ENCODE measurements around the gene GRID2. TPM values are rescaled to one million over a fixed set of nuclear protein-coding genes. Genes with fewer than 3 reads are reported as not detected.
"Not testable (repeated sequence)": the region's sequence is repeated elsewhere in the genome, so short reads cannot be mapped to it uniquely, and the experiment has no call there.

GRID2 gene
- polyA plus RNA-seq, 3 donors from 2014 or later: not detected

DNA sequence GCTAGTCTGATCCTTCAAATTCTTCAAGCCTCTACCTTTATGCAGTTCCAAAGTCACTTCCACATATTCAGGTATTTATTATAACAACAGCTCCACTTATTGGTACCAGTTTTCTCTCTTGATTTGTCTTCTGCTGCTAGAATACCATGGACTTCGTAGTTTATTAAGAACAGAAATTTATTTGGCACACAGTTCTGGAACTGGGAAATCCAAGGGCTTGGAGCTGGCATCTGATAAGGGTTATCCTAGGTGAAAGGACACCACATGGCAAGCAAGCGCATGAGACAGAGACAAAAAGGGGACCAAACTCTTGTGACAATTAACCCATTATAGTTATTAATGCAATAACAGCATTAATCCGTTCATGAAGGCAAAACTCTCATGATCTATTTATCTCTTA lies 924.3 kb downstream of the GRID2 start:
- Mint-ChIP-seq H3K4me1 (no peaks in the 10 kb centered on the region), H3K27ac (no peak overlapping the region), H3K9me3 (peaks cover 11 to 49% (median 16%) of the 10 kb centered on the region in 6 donors), H3K36me3 (no peaks in the 10 kb centered on the region), H3K27me3 (ENCODE audit: low read depth in 3 of 3) (peaks cover 0 to 3% (median 0%) of the 10 kb centered on the region in 3 donors), H3K4me3 (no peak overlapping the region)
- DNase-seq: no peak

DNA sequence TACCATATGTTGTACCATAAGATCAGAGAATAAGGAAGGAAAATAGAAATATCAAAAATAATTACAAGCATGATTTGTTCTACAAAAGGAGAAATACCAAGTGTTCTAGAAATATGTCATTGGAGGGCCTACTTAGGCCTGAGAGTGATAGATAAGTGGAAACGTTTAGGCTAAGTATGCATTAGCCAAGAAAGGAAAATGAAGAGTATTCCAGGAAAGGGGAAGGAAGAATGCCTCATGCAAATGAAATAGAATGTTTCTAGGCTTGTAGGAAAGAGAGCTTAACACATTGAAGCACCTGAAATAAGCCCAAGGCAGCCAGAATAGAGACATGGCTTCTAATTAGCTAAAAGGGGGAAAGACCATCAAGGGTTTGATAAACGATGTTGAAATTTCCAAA lies 929.1 kb downstream of the GRID2 start:
- no peak for DNase-seq
- H3K36me3 Mint-ChIP-seq: no peaks in the 10 kb centered on the region
- H3K27me3 Mint-ChIP-seq (ENCODE audit: low read depth in 3 of 3): peaks cover 0 to 2% (median 0%) of the 10 kb centered on the region in 3 donors
- H3K4me1 Mint-ChIP-seq: no peaks in the 10 kb centered on the region
- H3K27ac Mint-ChIP-seq: no peak overlapping the region
- H3K4me3 Mint-ChIP-seq: no peak overlapping the region
- H3K9me3 Mint-ChIP-seq: peaks cover 0 to 42% (median 15%) of the 10 kb centered on the region in 6 donors

GRCh38 chr4:93237521-93237920 lies 933.8 kb downstream of the GRID2 start:
- Mint-ChIP-seq H3K9me3 (peaks cover 2 to 40% (median 13%) of the 10 kb centered on the region in 6 donors), H3K27me3 (ENCODE audit: low read depth in 3 of 3) (peaks cover 0 to 3% (median 1%) of the 10 kb centered on the region in 3 donors), H3K4me1 (no peaks in the 10 kb centered on the region), H3K4me3 (no peak overlapping the region), H3K36me3 (no peaks in the 10 kb centered on the region), H3K27ac (no peak overlapping the region)
- DNase-seq: no peak

GRCh38 chr4:93243262-93243661 lies 939.5 kb downstream of the GRID2 start:
- Mint-ChIP-seq H3K27me3 (ENCODE audit: low read depth in 3 of 3) (peaks cover 0 to 1% (median 1%) of the 10 kb centered on the region in 3 donors), H3K4me3 (no peak overlapping the region), H3K27ac (no peak overlapping the region), H3K9me3 (peaks cover 5 to 17% (median 9%) of the 10 kb centered on the region in 6 donors), H3K4me1 (no peaks in the 10 kb centered on the region), H3K36me3 (no peaks in the 10 kb centered on the region)
- no peak for DNase-seq

DNA sequence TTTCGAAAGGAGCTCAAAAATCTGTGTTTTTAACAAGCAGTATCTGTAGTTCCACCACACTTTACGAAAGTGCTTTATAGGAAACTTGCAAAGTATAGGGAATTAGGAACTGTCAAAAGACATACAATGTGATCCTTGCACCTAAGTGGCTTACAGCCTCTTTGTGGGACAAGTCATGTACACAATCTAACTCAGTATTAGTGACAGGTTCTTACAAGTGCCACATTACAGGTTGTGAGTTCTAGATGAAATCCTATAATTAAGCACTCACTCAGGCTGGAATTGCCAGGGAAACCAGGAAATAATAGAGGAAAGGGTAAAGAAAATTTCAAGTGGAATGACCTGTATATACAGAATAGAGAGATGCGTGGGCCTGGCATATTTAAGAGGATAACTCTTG lies 957.4 kb downstream of the GRID2 start:
- H3K36me3 Mint-ChIP-seq: no peaks in the 10 kb centered on the region
- no peaks in the 10 kb centered on the region for H3K4me1 Mint-ChIP-seq
- no peak overlapping the region for H3K27ac Mint-ChIP-seq
- no peak overlapping the region for H3K4me3 Mint-ChIP-seq
- no peaks in the 10 kb centered on the region for H3K27me3 Mint-ChIP-seq (ENCODE audit: low read depth in 3 of 3)
- DNase-seq: no peak
- H3K9me3 Mint-ChIP-seq: peaks cover 0 to 17% (median 6%) of the 10 kb centered on the region in 6 donors

- Mint-ChIP-seq H3K9me3 (peaks cover 0 to 20% (median 6%) of the 10 kb centered on the region in 6 donors), H3K4me3 (no peak overlapping the region), H3K4me1 (no peaks in the 10 kb centered on the region), H3K27me3 (ENCODE audit: low read depth in 3 of 3) (no peaks in the 10 kb centered on the region), H3K36me3 (no peaks in the 10 kb centered on the region), H3K27ac (no peak overlapping the region)
- no peak for DNase-seq
These were observed 959.4 kb downstream of the GRID2 start for GRCh38 chr4:93263166-93263565.

DNA sequence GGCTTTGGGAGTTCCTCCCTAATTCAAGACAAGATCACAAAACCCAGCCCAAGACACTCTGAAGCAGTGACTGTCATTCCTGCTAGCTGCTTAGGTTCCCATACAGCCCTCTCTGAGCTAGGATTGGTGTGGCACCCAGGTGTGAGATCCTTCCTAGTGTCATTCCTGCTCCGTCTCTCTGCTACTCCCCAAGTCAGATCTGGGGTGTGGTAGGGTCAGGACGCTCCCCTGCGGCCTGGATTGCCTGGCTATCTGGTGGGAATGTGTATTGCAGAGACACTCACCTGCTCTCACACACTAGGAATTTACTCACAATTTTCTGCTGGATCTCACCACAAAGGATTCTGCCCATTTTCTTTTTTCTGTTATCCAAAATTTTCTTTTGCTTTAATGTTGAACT lies 964.0 kb downstream of the GRID2 start:
- Mint-ChIP-seq H3K9me3 (peaks cover 4 to 39% (median 16%) of the 10 kb centered on the region in 6 donors), H3K27me3 (ENCODE audit: low read depth in 3 of 3) (no peaks in the 10 kb centered on the region), H3K4me1 (no peaks in the 10 kb centered on the region), H3K4me3 (no peak overlapping the region), H3K36me3 (no peaks in the 10 kb centered on the region), H3K27ac (no peak overlapping the region)
- no peak for DNase-seq

- no peak for DNase-seq
- Mint-ChIP-seq H3K4me1 (no peaks in the 10 kb centered on the region), H3K36me3 (no peaks in the 10 kb centered on the region), H3K4me3 (no peak overlapping the region), H3K27ac (no peak overlapping the region), H3K27me3 (ENCODE audit: low read depth in 3 of 3) (peaks cover 0 to 4% (median 0%) of the 10 kb centered on the region in 3 donors), H3K9me3 (peaks cover 0 to 25% (median 13%) of the 10 kb centered on the region in 6 donors)
These were observed 981.6 kb downstream of the GRID2 start for GRCh38 chr4:93285346-93285745.

GRCh38 chr4:93289241-93289640 lies 985.5 kb downstream of the GRID2 start:
- peaks cover 5 to 33% (median 13%) of the 10 kb centered on the region in 6 donors for H3K9me3 Mint-ChIP-seq
- peaks cover 0 to 5% (median 0%) of the 10 kb centered on the region in 3 donors for H3K36me3 Mint-ChIP-seq
- peaks cover 0 to 2% (median 0%) of the 10 kb centered on the region in 3 donors for H3K27me3 Mint-ChIP-seq (ENCODE audit: low read depth in 3 of 3)
- no peak overlapping the region for H3K4me3 Mint-ChIP-seq
- no peak overlapping the region for H3K27ac Mint-ChIP-seq
- no peaks in the 10 kb centered on the region for H3K4me1 Mint-ChIP-seq
- no peak for DNase-seq

- Mint-ChIP-seq H3K9me3 (peaks cover 5 to 37% (median 14%) of the 10 kb centered on the region in 6 donors), H3K27me3 (ENCODE audit: low read depth in 3 of 3) (peaks cover 0 to 2% (median 0%) of the 10 kb centered on the region in 3 donors), H3K4me3 (no peak overlapping the region), H3K4me1 (no peaks in the 10 kb centered on the region), H3K36me3 (peaks cover 0 to 5% (median 0%) of the 10 kb centered on the region in 3 donors), H3K27ac (no peak overlapping the region)
- DNase-seq: no peak
These were observed 986.1 kb downstream of the GRID2 start for GRCh38 chr4:93289831-93290230.

GRCh38 chr4:93299118-93299517 lies 995.4 kb downstream of the GRID2 start:
- Mint-ChIP-seq H3K27me3 (ENCODE audit: low read depth in 3 of 3) (peaks cover 0 to 1% (median 0%) of the 10 kb centered on the region in 3 donors), H3K4me1 (no peaks in the 10 kb centered on the region), H3K9me3 (peaks cover 0 to 32% (median 13%) of the 10 kb centered on the region in 6 donors), H3K4me3 (no peak overlapping the region), H3K27ac (no peak overlapping the region), H3K36me3 (peaks cover 0 to under 1% (median 0%) of the 10 kb centered on the region in 3 donors)
- DNase-seq: no peak

- H3K4me3 Mint-ChIP-seq; H3K27ac Mint-ChIP-seq; H3K36me3 Mint-ChIP-seq; H3K27me3 Mint-ChIP-seq (ENCODE audit: low read depth in 3 of 3); DNase-seq; H3K4me1 Mint-ChIP-seq: not testable (repeated sequence)
- H3K9me3 Mint-ChIP-seq: peaks cover 2 to 35% (median 12%) of the 10 kb centered on the region in 6 donors
These were observed 997.2 kb downstream of the GRID2 start for GRCh38 chr4:93300780-93301555.

DNA sequence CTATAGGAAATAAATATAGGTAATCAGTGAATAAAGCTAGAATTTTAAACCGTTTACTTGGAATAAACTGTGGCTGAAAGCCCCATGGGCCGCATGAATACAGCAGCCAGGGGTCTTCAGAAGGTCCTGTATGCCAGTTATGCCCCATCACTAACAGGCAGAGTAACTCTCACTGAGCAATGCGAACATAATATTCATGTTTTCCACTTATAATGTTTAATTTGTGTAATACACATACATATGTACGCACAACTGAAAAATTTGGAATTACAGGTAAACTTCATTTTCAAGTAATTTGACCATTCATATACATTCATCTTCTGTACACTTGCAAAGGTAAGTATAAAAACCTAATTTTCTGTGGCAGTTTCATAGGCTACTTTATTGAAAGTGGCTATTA lies 998.5 kb downstream of the GRID2 start:
- Mint-ChIP-seq H3K4me3 (no peak overlapping the region), H3K27ac (no peak overlapping the region), H3K27me3 (ENCODE audit: low read depth in 3 of 3) (peaks cover 0 to 1% (median 0%) of the 10 kb centered on the region in 3 donors), H3K36me3 (no peaks in the 10 kb centered on the region), H3K4me1 (no peaks in the 10 kb centered on the region), H3K9me3 (peaks cover 2 to 36% (median 16%) of the 10 kb centered on the region in 6 donors)
- DNase-seq: no peak

DNA sequence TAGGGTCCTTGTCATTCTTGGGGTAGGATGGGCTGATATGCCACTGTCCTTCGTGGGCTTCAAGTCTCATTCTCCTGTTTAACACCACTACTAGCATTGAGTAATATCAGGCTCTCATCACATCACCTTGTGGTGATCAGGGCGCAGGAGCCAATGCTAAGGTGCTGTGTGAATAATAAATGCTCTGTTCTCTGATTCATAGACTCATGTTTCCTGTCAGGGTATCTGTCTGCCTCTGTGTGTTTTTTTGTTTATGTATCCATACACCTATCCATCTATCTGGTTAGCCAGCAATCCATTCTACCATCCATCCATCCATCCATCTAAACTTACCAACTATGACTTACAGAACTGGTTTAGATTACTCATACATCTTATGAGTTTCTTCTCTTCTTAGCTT lies 999.7 kb downstream of the GRID2 start:
- H3K27ac Mint-ChIP-seq: no peak overlapping the region
- H3K4me3 Mint-ChIP-seq: no peak overlapping the region
- H3K27me3 Mint-ChIP-seq (ENCODE audit: low read depth in 3 of 3): peaks cover 0 to 1% (median 0%) of the 10 kb centered on the region in 3 donors
- no peak for DNase-seq
- H3K9me3 Mint-ChIP-seq: peaks cover 4 to 36% (median 16%) of the 10 kb centered on the region in 6 donors
- no peaks in the 10 kb centered on the region for H3K36me3 Mint-ChIP-seq
- H3K4me1 Mint-ChIP-seq: no peaks in the 10 kb centered on the region
